GM23248 (cell line): ENCODE results near the gene TMIE. TPM values are rescaled to one million over a fixed set of nuclear protein-coding genes. Genes with fewer than 3 reads are reported as not detected.
A peak's percentile ranks its signal among the peaks of the same experiment; 100 is the strongest.

Experiments
- DNase-seq: peaks from one replicate; pipeline ENCODE4 v3.0.0-alpha.2; 2015
- H2AFZ ChIP-seq: fragments of 200-600 bp; sonication (generic); 2 replicates; pipeline ENCODE4 v1.6.1; 2016; ENCODE audit warnings: antibody characterized with exemption
- H3F3A ChIP-seq: fragments of 200-600 bp; sonication (generic); 2 replicates; pipeline ENCODE4 v1.6.1; 2016; ENCODE audit warnings: mild to moderate bottlenecking, antibody characterized with exemption, mixed run types; ENCODE audit not compliant: insufficient read depth
- H3K27ac ChIP-seq: fragments of 200-600 bp; sonication (generic); 2 replicates; pipeline ENCODE4 v1.5.1; 2016; ENCODE audit warnings: mild to moderate bottlenecking
- H3K27me3 ChIP-seq: fragments of 200-600 bp; sonication (generic); replicated peaks from 2 replicates; pipeline ENCODE4 v1.6.1; 2016; ENCODE audit warnings: mild to moderate bottlenecking; ENCODE audit not compliant: insufficient read depth
- H3K36me3 ChIP-seq: fragments of 200-600 bp; sonication (generic); 2 replicates; pipeline ENCODE4 v1.6.1; 2016; ENCODE audit warnings: low read depth, mild to moderate bottlenecking
- H3K4me1 ChIP-seq: fragments of 200-600 bp; sonication (generic); 2 replicates; pipeline ENCODE4 v1.6.1; 2016; ENCODE audit warnings: mild to moderate bottlenecking; ENCODE audit not compliant: insufficient read depth
- H3K4me2 ChIP-seq: fragments of 200-600 bp; sonication (generic); one replicate; pipeline ENCODE4 v1.6.1; 2016; ENCODE audit warnings: mild to moderate bottlenecking; ENCODE audit not compliant: unreplicated experiment
- H3K4me3 ChIP-seq: fragments of 200-600 bp; sonication (generic); 2 replicates; pipeline ENCODE4 v1.5.1; 2016; ENCODE audit warnings: mild to moderate bottlenecking
- H3K79me2 ChIP-seq: fragments of 200-600 bp; sonication (generic); 2 replicates; pipeline ENCODE4 v1.6.1; 2016; ENCODE audit warnings: mild to moderate bottlenecking; ENCODE audit not compliant: insufficient read depth
- H3K9ac ChIP-seq: fragments of 200-600 bp; sonication (generic); 2 replicates; pipeline ENCODE4 v1.6.1; 2016; ENCODE audit warnings: mild to moderate bottlenecking
- H3K9me2 ChIP-seq: fragments of 200-600 bp; sonication (generic); 2 replicates; pipeline ENCODE4 v1.6.1; 2016; ENCODE audit warnings: mixed run types, mild to moderate bottlenecking, moderate library complexity; ENCODE audit not compliant: insufficient read depth
- H3K9me3 ChIP-seq: fragments of 200-600 bp; sonication (generic); one replicate; pipeline ENCODE4 v1.6.1; 2017; ENCODE audit warnings: low read depth
- H4K20me1 ChIP-seq: fragments of 200-600 bp; sonication (generic); 2 replicates; pipeline ENCODE4 v1.6.0; 2016; ENCODE audit not compliant: insufficient read depth
- EZH2 ChIP-seq: fragments of 200-600 bp; sonication (generic); IDR thresholded peaks from 2 replicates; pipeline ENCODE4 v1.6.1; 2018; ENCODE audit warnings: antibody characterized with exemption, mild to moderate bottlenecking; ENCODE audit not compliant: insufficient read depth, poor library complexity, severe bottlenecking
- EZH2phosphoT487 ChIP-seq: fragments of 200-600 bp; sonication (generic); IDR thresholded peaks from 2 replicates; pipeline ENCODE4 v1.6.1; 2018; ENCODE audit warnings: antibody characterized with exemption, moderate library complexity, mild to moderate bottlenecking, low read depth; ENCODE audit not compliant: insufficient read depth
- WGBS, 2 experiments: methylation state at CpG; one replicate each; pipeline ENCODE4 v1.1.6; 2015 to 2017; ENCODE audit warnings: low lambda C conversion rate in 2 of 2, low coverage in 1 of 2; ENCODE audit errors: missing lambda C conversion rate in 2 of 2; 5-methylcytosine and 5-hydroxymethylcytosine counted together
- in situ Hi-C: fragments of 300-500 bp; cut with MboI; formaldehyde crosslinking; loops from 2 replicates; pipeline ENCODE4 v1.15.0; 2020
- polyA plus RNA-seq: library from polyadenylated mRNA; unstranded; fragments of >200 nt; fragmentation: Nextera tagmentation; extraction: Ambion mirVana; gene quantifications from 2 replicates; pipeline ENCODE4 v1.2.1, GENCODE V29; 2016
- total RNA-seq: library from RNA; depleted of rRNA; stranded (reverse); fragments of >200 nt; shearing (Covaris generic); gene quantifications from 2 replicates; pipeline ENCODE4 v1.2.3, GENCODE V29; 2014

Gene TMIE
- total and polyA plus RNA-seq, 2 experiments from 2014 or later = 0.11 TPM; not detected in 1

GRCh38 chr3:46716461-46717441, 15.6 kb downstream of the TMIE start:
- in situ Hi-C loops = loop anchor here (10.0 to 25.0 kb wide), 2 partner anchors 178 to 646 kb away; no protein-coding TSS in a partner anchor
- Histone ChIP-seq H3K79me2 (no peaks in the 10 kb centered on the region), H3K4me1 (no peaks in the 10 kb centered on the region), H4K20me1 (no peaks in the 10 kb centered on the region), H3F3A (no peaks in the 10 kb centered on the region), H3K9ac (no peak overlapping the region), H3K9me2 (no peaks in the 10 kb centered on the region), H3K4me3 (no peak overlapping the region), H3K9me3 (no peaks in the 10 kb centered on the region), H3K27me3 (0 out of 2 replicates have a peak, but pooled peaks cover 9% of the 10 kb centered on the region), H3K27ac (no peak overlapping the region), H2AFZ (no peak overlapping the region), H3K36me3 (no peaks in the 10 kb centered on the region), H3K4me2 (no peak overlapping the region)
- TF ChIP-seq EZH2phosphoT487 = no peak
- TF ChIP-seq EZH2 = no peak
- no peak for DNase-seq
- WGBS, 2 experiments = 82 to 84% methylated on average over 19 of the region's 19 CpGs

DNA sequence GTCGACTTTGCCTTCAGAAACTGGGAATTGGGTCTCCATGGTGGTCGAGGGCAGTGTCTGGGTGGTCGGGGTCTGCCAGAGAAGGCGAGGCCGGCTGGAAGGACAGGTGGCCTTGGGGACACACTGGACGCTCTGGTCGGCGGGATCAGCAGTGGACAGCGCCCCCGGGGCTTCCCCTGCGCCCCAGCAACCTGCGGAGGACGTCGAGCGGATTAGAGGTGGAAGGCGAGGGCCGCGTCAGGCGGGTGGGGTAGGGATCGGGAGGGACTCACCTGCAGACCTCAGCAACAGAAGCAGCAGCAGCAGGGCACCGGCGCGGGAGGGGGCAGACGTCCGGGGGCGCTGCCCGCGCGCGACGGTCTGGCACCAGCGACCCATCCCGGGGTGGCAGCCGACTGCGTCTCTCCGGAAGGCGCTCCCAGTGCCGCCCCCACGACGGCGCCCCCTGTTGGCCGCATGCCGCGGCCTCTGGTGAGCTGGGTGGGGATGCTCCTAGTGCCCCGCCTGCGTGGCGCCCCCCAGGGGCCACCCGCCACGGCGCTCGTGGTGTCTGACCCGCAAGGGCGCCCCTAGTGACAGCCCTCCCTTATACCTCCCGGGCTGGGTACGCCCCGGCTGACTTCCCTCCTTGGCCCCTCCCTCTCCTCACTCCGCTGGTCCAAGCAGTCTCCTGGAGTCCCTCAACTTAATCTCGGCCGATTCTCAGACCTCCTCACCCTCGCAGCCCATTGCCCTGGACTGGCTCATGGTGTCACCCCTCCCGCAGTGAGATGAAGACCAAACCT, 16.4 kb downstream of the TMIE start, which contains the start of gene PRSS50:
TSS of gene PRSS50 (minus strand) at position 423 of the 785 bp plus-strand sequence. CDS start at position 378, 45 bp downstream.
- Histone ChIP-seq H3F3A (no peaks in the 10 kb centered on the region), H3K4me1 (no peaks in the 10 kb centered on the region), H2AFZ (no peak within 1 kb of the TSS), H3K27ac (no peak within 1 kb of the TSS), H3K27me3 (0 out of 2 replicates have a peak, but pooled peaks cover 9% of the 10 kb centered on the region), H3K4me3 (no peak within 1 kb of the TSS), H3K9me3 (no peaks in the 10 kb centered on the region), H3K4me2 (no peak within 1 kb of the TSS), H4K20me1 (no peaks in the 10 kb centered on the region), H3K9ac (no peak within 1 kb of the TSS), H3K79me2 (no peaks in the 10 kb centered on the region), H3K36me3 (no peaks in the 10 kb centered on the region), H3K9me2 (no peaks in the 10 kb centered on the region)
- TF ChIP-seq EZH2phosphoT487 (no peak), EZH2 (no peak)
- in situ Hi-C loops = loop anchor here (10.0 to 25.0 kb wide), 2 partner anchors 177 to 645 kb away; no protein-coding TSS in a partner anchor
- 53 to 73% methylated on average over 30 to 51 of the region's 61 CpGs for WGBS, 2 experiments
- DNase-seq = peak; percentile 22

DNA sequence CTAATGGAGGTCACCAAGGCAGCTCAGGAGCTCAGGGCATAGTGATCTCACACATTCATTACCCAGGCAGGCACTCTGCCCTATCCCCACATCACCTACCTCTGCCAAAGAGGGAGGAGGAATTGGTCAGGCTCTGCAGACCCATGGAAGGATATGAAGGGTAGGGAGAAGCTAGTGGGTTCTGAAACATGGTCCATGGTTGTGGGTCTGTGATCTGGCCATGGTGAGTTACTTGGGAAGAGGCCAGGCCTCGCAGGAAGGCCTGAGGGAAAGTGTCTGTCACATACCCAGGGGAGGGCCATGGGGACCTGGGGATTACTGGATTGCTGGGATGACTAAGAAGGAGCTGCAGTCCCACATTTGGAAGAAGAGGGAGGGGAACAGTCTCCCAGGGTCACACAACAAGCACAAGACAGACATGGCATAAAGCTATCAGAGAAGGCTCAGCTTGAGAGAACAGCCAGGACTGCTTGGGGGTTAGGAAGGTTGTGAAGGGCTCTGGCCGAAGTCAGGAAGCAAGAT, 17.9 kb downstream of the TMIE start:
- H3K4me2 ChIP-seq = no peak overlapping the region
- H3K4me3 ChIP-seq = no peak overlapping the region
- no peak for DNase-seq
- no peaks in the 10 kb centered on the region for H3K79me2 ChIP-seq
- H3K36me3 ChIP-seq = no peaks in the 10 kb centered on the region
- H3K9me3 ChIP-seq = no peaks in the 10 kb centered on the region
- no peaks in the 10 kb centered on the region for H3F3A ChIP-seq
- no peaks in the 10 kb centered on the region for H3K4me1 ChIP-seq
- in situ Hi-C loops = loop anchor here (10.0 to 25.0 kb wide), 2 partner anchors 176 to 643 kb away; no protein-coding TSS in a partner anchor
- no peaks in the 10 kb centered on the region for H4K20me1 ChIP-seq
- H3K9ac ChIP-seq = no peak overlapping the region
- TF ChIP-seq EZH2phosphoT487 (no peak), EZH2 (no peak)
- no peaks in the 10 kb centered on the region for H3K9me2 ChIP-seq
- H3K27me3 ChIP-seq = 0 out of 2 replicates have a peak, but pooled peaks cover 9% of the 10 kb centered on the region
- no peak overlapping the region for H2AFZ ChIP-seq
- H3K27ac ChIP-seq = no peak overlapping the region
- WGBS, 2 experiments = 50 to 61% methylated on average over 2 of the region's 2 CpGs

GRCh38 chr3:46719735-46720271, 18.6 kb downstream of the TMIE start:
- Histone ChIP-seq H3K27ac (no peak overlapping the region), H3K4me3 (no peak overlapping the region), H3K9ac (no peak overlapping the region), H3K4me1 (no peaks in the 10 kb centered on the region), H3F3A (no peaks in the 10 kb centered on the region), H3K4me2 (no peak overlapping the region), H2AFZ (no peak overlapping the region), H3K9me3 (no peaks in the 10 kb centered on the region), H3K27me3 (0 out of 2 replicates have a peak, but pooled peaks cover 9% of the 10 kb centered on the region), H3K9me2 (no peaks in the 10 kb centered on the region), H4K20me1 (no peaks in the 10 kb centered on the region), H3K36me3 (no peaks in the 10 kb centered on the region), H3K79me2 (no peaks in the 10 kb centered on the region)
- 83 to 89% methylated on average over 4 of the region's 4 CpGs for WGBS, 2 experiments
- no peak for TF ChIP-seq EZH2
- TF ChIP-seq EZH2phosphoT487 = no peak
- in situ Hi-C loops = loop anchor here (10.0 to 25.0 kb wide), 2 partner anchors 175 to 642 kb away; no protein-coding TSS in a partner anchor
- DNase-seq = no peak
